DMS 273 (cell line): ENCODE measurements around the gene KCNK7.

ENCODE experiments used
- DNase-seq: peaks from one replicate; lab custom pipeline; 2025; ENCODE audit not compliant: unreplicated experiment; lab: John Stamatoyannopoulos, UW

The KCNK7 gene

DNA sequence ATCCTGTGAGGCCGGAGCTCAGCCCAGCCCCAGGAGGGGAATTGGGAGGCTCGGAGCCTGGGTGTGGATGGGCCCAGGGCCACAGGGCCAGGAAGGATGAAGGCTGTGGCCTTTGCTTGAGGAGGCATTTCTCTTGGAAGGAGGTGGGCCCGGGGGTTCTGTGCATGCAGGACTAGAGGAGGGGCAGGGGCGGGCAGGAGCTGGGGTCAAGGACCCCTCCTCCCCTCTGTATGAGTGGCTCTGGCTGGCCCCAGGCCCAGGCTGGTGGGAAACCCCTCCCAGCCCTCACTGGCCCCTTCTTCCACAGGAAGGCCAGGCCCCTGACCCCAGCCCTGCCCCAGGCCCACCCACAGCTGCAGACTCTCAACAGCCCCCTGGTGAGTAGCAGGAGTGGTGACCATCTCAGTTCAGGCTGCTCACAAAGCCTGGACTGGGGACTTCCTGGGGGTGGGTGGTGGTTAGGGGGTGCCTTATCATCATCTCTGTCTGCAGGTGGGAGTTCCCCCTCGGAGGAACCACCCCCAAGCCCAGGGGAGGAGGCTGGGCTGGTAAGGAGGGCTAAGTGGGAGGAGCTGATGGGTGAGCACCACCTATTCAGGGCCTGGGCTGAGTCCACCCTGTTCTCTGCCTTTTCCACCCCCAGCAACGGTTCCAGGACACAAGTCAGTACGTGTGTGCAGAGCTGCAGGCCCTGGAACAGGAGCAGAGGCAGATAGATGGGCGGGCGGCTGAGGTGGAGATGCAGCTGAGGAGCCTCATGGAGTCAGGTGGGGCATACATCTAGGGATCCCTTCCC is 6.0 kb downstream of the KCNK7 start:
- no peak for DNase-seq

DNA sequence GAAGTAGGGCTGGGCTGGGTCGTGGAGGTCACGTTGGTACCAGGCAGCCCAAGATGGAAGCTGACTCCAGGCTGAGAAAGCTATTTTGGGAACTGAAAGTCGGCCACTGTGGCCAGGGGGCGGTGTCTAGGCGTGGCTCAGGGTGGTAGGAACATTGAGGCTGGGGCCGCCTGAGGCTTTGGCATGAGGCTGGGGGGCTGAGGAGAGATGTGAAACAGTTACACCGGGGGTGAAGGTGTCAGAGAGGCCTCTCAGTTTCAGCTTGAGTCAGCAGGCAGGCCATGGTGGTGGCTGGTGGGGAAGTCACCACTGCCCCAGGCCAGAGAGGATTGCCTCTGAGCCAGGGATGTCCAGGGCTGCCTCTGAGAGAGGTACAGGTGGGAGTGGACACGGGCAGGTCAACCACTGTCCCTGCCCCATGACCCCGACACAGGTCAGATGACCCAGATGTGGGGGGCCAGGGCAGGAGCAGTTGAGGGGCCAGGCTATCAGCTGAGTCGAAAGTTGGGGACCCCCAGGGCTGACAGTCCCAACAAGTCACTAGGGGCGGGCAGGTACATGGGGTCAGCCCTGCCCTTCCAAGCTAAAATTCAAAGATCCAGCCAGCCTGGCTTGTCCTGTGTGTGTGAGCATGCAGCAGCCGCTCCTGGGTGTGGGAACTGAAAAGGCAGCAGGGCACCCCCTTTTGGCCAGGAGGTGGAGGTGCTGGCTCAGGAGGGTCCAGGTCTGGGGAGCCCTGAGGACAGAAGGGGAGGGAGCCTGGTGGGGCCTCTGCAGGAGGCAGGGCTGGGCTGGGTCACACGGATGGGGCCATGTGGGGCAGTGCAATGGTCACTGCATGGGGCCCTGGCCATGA is 7.2 kb downstream of the KCNK7 start:
- DNase-seq = peak; percentile 76

DNA sequence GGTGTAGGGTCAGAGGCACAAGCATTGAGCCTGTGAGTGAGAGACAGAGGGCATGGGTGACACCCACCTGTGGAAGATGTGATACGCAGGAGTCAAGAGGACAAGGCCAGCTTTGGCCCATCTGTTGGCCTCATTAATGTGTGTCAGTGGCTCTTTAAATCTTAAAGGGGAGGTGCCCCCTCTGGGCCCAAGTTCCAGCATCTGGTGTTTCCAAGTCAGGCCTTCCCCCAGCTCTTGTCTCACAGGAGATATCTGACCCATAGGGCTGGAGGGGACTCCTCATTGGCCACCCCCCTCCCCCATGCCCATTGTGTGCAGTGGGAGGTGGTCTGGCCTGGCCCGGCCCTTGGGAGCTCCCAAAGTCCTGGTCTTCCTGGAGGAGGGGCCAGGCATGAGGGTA is 8.9 kb downstream of the KCNK7 start:
- DNase-seq = peak; percentile 85

DNA sequence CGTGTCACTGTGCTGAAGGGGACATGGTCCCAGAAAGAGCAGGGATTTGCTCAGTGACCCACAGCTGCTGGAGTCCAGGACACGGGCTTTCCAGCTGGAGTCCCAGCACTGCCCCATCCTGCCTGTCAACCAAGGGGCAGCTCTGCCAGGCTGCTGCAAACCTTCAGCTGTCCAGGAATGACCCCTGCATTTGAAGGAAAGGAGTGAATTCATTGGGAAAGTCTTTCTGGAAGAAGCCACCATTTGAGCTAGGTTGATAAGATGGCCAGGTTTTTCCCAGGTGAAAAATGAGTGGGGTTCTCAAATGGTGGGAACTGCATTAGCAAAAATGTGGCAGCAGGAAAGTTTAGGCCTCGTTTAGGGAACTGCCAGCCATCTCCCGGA is 9.4 kb downstream of the KCNK7 start:
- no peak for DNase-seq

DNA sequence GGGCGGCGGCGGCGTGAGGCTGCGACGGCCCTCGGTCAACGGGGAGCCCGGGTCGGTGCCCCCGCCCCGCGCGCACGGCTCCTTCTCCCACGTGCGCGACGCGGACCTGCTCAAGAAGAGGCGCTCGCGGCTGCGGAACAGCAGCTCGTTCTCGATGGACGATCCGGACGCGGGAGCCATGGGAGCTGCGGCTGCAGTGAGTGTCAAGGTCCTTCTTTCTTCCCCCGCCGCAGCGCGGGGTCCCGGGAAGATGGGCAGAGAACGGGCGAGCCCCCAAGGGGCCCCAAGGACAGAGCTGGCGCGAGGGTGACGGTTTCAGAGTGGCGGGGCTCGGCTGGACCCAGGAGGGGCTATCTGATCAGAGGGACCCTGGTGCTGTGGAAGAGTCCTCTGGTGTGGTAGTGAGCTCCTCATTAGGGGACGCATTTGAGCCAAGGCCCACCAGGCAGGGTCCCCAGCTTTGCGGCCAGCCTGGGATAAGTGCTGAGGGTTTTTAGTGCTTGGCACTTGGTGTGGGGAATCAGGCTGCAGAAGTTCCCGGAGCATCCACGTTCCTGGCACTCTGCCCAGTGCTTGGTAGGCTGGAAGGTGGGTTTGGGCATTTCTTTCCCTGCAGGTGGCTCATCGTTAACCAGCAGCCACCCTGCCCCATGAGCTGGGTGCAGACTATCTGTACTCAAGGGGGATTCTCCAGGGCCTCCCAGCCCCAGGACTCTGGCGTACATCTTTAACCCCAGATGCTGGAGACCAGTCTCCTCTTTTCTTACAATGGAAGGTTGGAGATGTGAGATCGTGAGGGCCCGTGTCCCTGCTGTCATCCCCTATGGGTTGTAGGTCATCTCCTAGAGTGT is 10.0 kb downstream of the KCNK7 start:
- no peak for DNase-seq

DNA sequence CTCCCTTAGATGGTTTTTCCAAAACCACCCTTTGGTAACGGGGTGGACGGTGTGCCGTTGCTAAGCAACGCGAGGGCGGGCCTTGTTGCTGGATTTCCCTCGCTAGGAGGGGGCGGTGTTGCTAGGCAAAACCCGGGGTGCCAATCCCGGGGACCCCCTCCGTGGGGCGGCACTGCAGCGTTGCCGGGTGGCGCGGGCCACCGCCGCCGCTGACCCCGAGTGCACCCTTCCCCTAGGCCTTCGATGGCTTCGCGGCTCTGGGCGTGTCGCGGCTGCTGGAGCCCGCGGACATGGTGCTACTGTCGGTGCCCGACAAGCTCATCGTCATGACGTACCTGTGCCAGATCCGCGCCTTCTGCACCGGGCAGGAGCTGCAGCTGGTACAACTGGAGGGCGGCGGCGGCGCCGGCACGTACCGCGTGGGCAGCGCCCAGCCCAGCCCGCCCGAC is 10.9 kb downstream of the KCNK7 start:
- DNase-seq = no peak

DNA sequence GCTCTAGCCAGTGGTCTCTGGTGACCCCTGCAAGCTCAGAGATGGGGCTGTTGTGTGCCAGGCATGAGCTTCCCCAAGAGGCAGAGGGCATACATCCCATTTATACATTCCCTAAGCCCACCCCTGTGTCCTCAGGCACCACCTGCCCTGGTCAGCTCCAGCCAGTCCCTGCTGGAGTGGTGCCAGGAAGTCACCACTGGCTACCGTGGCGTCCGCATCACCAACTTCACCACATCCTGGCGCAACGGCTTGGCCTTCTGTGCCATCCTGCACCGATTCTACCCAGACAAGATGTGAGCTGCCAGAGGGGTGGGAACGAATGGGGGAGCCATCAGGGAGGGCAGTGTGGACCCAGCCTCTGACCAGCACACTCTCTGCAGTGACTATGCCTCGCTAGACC is 11.5 kb downstream of the KCNK7 start:
- DNase-seq = no peak

DNA sequence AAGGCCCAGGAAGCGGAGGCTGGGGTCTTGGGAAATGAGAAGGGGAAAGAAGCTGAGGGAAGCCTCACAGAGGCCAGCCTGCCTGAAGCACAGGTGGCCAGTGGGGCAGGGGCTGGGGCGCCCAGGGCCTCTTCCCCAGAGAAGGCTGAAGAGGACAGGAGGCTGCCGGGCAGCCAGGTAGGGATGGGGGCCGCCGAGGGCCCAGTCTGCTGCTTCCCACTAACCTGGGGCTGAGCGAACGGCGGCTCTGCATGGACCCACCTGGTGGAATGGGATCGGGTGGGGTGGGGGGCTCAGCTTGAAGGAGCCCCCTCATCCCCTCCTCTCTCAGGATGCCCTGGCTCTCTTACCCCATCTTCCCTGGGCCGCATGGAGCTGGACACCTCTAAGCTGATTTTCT is 12.0 kb downstream of the KCNK7 start:
- DNase-seq = no peak

DNA sequence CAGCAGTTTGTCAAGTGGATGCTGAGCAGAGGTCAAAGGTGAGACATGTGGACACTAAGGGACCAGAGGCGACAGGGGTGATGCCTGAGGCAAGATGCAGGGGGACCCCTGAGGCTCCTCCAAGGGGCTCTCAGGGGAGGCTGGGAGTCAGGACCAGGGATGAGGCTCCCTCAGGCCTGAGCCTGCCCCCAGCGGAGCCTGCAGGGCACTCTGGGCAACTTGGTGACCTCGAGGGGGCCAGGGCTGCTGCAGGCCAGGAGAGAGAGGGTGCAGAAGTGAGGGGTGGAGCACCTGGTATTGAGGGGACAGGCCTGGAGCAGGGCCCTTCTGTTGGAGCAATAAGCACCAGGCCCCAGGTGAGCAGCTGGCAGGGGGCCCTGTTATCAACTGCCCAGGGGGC is 13.7 kb downstream of the KCNK7 start:
- DNase-seq = no peak

DNA sequence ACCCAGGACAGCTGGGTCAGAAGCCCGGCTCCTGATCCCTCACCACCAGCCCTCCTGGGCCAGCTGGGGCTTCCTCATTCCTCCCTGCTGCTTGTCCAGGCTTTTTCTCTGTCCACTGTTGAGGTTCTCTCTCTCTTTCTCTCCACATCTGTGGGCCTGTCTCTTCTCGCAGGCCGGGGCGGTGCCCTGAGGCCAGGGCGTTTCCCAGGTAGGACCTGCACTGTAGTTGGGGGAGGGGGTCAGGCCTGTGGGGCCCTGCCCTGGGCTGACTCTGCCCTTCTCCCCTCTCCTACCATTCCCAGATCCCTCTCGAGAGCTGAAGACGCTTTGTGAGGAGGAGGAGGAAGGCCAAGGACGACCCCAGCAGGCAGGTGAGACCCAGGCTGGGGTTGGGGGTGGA is 14.8 kb downstream of the KCNK7 start:
- DNase-seq = no peak

DNA sequence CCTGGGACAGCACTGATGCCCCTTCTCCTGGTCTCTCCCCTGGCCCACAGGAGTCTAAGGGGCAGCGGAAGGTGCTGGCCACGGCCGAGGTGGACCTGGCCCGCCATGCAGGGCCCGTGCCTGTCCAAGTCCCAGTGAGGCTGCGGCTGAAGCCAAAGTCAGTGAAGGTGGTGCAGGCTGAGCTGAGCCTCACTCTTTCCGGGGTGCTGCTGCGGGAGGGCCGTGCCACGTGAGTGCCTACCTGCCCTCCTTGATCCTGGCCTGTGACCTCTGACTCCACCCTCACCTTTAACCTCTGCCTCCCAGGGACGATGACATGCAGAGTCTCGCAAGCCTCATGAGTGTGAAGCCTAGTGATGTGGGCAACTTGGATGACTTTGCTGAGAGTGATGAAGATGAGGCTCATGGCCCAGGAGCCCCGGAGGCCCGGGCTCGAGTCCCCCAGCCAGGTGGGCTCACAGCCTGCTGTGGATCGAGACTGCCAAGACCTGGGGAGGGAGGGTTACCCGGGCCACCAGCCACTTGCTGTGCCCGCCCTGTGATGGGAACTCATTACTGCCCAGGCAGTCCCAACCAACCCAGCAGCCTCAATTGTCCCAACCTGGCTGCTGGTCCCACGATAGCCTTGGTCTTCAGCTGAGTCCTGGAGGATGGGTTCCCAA is 15.4 kb downstream of the KCNK7 start:
- DNase-seq = no peak

DNA sequence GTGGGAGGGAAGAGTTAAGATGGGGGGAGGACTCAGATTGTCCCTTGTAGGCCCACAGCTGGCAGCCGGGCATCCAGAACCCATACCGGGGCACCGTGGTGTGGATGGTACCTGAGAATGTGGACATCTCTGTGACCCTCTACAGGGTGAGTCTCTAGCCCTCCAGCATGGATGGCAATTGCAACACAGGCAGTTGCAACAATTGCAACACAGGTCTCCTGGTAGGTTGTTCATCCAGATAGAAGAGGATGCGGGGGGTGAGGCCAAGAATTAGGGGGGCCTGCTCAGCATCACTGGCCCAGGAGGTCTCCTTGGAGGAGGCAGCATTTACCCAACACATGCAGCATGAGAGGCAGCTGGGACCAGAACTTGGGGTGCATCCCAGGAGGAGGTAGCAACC is 16.3 kb downstream of the KCNK7 start:
- no peak for DNase-seq

DNA sequence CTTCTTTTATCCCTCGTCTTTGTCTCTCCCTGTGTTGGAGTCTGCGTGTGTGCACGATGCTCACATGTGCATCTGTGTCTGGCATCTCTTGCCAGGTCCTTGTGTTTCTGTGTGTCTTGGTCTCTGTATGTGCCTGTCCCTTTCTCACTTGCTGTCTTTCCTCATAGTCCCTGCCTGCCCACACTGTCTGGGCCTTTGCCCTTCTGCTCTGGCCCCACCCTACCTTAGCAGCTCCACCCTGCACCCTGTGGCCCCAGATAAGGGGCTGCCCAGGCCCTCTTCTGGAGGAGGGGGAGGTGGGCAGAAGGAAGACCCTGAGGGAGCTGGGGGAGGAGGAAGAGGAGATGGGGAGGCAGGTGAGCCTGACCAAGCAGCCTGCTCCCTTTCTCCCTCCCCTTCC is 16.9 kb downstream of the KCNK7 start:
- no peak for DNase-seq

DNA sequence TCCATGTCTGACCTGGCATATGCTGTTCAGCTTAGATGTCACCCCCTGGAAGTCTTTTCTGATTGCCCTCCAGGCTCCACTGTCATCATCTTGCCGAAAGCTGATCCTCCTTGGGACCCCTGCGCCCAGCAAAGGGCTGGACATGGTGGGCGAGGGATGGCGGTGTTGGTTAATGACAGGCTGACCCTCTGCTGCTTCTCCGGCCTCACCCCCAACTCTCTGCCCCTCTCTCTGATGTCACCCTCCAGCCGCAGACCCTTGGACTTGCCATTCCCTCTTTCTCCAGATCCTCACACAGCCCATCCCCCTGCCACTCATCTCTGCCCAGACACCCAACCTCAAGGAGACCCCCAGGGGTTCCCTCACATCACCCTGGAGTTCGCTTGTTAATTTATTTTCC is 17.5 kb downstream of the KCNK7 start:
- no peak for DNase-seq

DNA sequence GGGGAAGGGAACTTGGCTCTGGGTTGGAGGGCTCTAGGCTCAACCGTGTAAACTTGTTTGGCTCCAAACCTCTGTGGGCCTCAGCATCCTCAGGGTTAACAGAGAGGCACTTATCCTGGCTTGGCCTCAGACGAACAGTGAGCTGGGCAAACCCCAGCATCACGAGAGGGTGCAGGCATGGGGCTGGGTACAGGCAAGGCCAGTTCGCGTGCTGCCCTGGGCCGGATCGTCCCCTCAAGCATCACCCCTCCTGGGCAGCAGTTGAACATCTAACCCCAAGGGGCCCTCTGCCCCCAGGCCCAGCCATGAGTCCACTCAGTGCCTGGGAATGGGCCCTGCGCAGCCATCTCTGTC is 17.9 kb downstream of the KCNK7 start:
- no peak for DNase-seq

DNA sequence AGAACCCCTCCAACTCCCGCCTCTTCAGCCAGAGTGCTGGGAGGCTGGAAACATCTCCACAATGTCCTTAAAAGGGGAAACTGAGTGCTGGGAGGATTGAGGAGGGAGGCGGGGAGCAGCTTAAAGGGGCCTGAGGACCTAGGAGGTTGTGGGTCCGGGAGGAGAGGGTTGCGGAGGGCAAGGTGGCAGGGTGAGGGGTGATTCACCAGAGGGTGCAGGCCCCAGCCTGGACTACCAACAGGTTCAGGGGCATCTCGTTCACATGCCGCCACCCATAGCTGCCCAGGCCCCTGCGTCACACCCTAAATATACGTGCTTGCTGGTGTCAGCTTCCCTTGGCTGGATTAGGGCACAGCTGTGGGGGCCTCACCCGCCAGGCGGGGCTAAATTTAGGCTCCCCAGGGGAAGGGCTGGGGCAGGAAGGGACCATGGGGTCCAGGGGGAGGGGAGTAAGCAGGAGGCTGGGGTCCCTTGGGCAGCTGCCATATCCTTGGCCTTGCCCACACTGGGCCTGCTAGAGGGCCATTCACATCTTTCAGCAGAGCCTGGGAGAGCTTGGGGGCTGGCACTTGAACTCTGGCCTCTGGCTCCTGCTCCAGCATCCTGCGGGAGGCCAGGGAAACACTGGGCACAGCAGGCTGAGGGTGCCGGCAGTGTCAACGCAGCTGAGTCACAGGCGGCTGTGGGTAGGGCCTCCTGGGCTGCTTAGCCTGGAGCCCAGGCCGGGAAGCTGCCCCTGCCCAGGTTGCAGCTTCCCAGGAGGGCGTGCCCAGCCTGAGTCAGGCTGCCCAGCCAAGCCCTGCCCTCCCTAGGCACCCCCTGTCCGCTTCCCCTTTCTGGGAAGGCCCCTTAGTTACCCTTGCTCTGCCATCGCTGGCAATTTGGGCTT is 18.5 kb downstream of the KCNK7 start:
- DNase-seq = no peak

DNA sequence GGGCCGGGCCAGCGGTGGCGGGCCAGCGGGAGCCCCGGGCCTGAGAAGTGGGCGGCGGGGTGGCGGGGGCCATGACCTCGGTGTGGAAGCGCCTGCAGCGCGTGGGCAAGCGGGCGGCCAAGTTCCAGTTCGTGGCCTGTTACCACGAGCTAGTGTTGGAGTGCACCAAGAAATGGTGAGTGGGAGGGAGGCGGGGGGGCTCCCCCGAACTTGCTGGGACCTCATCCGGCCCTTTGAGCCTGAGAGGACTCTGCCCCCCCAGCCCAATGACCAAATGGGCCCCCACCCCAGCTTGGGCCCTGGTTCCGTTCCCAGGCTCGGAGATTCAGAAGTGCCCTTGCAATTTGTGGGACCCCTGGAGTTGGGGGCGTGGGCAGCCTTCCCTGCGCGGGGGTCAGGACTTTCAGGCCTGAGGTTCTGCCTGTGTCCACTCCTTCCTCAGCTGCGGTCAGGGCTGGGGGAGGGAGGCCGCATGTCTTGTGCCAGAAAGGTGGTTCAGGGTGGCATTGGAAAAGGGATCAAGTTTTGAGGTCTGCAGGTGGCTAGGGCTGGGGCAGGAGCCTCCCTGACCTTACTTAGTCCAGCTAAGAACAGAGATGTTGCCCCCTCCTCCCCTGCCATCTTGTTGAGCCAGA is 19.3 kb downstream of the KCNK7 start:
- DNase-seq = no peak

DNA sequence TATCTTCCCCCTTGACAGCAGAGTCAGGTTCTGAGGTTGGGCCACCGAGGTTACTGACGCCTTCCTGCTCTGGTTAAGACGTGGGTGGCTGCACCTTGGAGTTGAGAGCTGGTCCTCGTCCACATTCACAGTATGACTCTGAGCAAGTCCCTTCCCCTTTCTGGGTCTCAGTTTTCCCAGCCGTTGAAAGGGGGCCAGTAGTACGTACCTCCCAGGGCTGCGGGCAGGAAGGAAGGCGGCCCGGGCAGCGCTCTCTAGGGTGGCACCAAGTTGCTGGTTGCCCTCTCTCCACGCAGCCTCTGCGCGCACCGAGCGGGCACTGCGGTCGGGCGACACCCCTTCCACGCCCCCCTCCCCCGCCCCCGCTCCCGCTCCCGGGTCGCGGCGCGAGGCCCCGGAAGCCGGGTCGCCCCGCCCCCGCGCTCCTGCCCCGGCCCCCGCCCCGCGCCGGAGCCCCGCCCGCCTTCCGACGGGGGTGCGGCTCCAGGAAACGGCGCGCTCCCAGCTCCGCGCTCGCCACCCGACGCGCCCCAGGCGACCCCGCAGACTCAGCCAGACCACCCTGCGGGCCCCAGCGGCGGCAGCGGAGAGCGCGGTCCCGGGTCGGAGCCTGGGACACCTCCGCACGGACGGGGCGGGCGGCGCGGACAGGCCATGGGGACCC is 19.9 kb downstream of the KCNK7 start, which contains the start of gene EHBP1L1:
TSS of gene EHBP1L1 (plus strand) at position 486 of the 664 bp plus-strand sequence. CDS start 250 bp downstream, outside the sequence.
- DNase-seq = no peak
